Measurements from ENCODE around the gene LRRC3C. TPM values are rescaled to one million over a fixed set of nuclear protein-coding genes. Genes with fewer than 3 reads are reported as not detected.

Gene LRRC3C
- total and polyA plus RNA-seq, 3 donors from 2014 or later, result 0.47 to 0.78 TPM; not detected in 1

GRCh38 chr17:39953471-39953888 lies 25.9 kb downstream of the LRRC3C start:
- H3K4me3 ChIP-seq, result peak overlapping the region; percentile 53 to 56
- TF ChIP-seq POLR2A (IDR thresholded peaks at IDR 0.05) (no peak), CTCF (IDR thresholded peaks at IDR 0.05) (no peak)
- no peaks in the 10 kb centered on the region for H3K27me3 ChIP-seq
- peaks cover 9% of the 10 kb centered on the region for H3K4me1 ChIP-seq
- no peaks in the 10 kb centered on the region for H3K36me3 ChIP-seq (ENCODE audit: low read depth, missing control alignments)
- no peaks in the 10 kb centered on the region for H3K9me3 ChIP-seq
- peak overlapping the region; percentile 11 to 31 for H3K27ac ChIP-seq
- no peak for DNase-seq
- WGBS, 2 donors, result 21 to 37% methylated on average over 9 of the region's 9 CpGs
- intact Hi-C loops (cut with DNase I; ENCODE audit: low total_unique reads), result no loop called here

- no peaks in the 10 kb centered on the region for H3K36me3 ChIP-seq (ENCODE audit: low read depth, missing control alignments)
- DNase-seq, result no peak
- H3K27ac ChIP-seq, result no peak overlapping the region
- H3K4me3 ChIP-seq, result no peak overlapping the region
- peaks cover 9% of the 10 kb centered on the region for H3K4me1 ChIP-seq
- intact Hi-C loops (cut with DNase I; ENCODE audit: low total_unique reads), result no loop called here
- 64% methylated on average over 3 to 4 of the region's 4 CpGs for WGBS, 2 donors
- TF ChIP-seq POLR2A (IDR thresholded peaks at IDR 0.05) (no peak), CTCF (IDR thresholded peaks at IDR 0.05) (no peak)
- no peaks in the 10 kb centered on the region for H3K27me3 ChIP-seq
- H3K9me3 ChIP-seq, result no peaks in the 10 kb centered on the region
These were observed 27.3 kb downstream of the LRRC3C start for GRCh38 chr17:39954876-39955275.

GRCh38 chr17:39955726-39956225 lies 28.2 kb downstream of the LRRC3C start:
- WGBS, 2 donors, result 61 to 75% methylated on average over 4 of the region's 4 CpGs
- no peak for DNase-seq
- no peak overlapping the region for H3K4me3 ChIP-seq
- no peaks in the 10 kb centered on the region for H3K27me3 ChIP-seq
- H3K27ac ChIP-seq, result no peak overlapping the region
- TF ChIP-seq CTCF (IDR thresholded peaks at IDR 0.05), result no peak
- no peak for TF ChIP-seq POLR2A (IDR thresholded peaks at IDR 0.05)
- intact Hi-C loops (cut with DNase I; ENCODE audit: low total_unique reads), result no loop called here
- H3K4me1 ChIP-seq, result peaks cover 9% of the 10 kb centered on the region
- no peaks in the 10 kb centered on the region for H3K36me3 ChIP-seq (ENCODE audit: low read depth, missing control alignments)
- no peaks in the 10 kb centered on the region for H3K9me3 ChIP-seq

- intact Hi-C loops (cut with DNase I; ENCODE audit: low total_unique reads), result no loop called here
- TF ChIP-seq CTCF (IDR thresholded peaks at IDR 0.05) (no peak), POLR2A (IDR thresholded peaks at IDR 0.05) (no peak)
- Histone ChIP-seq H3K27ac (no peak overlapping the region), H3K27me3 (no peaks in the 10 kb centered on the region), H3K36me3 (ENCODE audit: low read depth, missing control alignments) (no peaks in the 10 kb centered on the region), H3K4me3 (no peak overlapping the region), H3K4me1 (no peaks in the 10 kb centered on the region), H3K9me3 (no peaks in the 10 kb centered on the region)
- no peak for DNase-seq
- 65 to 66% methylated on average over 8 of the region's 8 CpGs for WGBS, 2 donors
These were observed 33.1 kb downstream of the LRRC3C start for GRCh38 chr17:39960524-39961041.

- no peak within 1 kb of the TSS for H3K27ac ChIP-seq
- H3K27me3 ChIP-seq, result no peaks in the 10 kb centered on the region
- intact Hi-C loops (cut with DNase I; ENCODE audit: low total_unique reads), result no loop called here
- TF ChIP-seq POLR2A (IDR thresholded peaks at IDR 0.05) (no peak), CTCF (IDR thresholded peaks at IDR 0.05) (no peak)
- WGBS, 2 donors, result 38 to 71% methylated on average over 2 to 6 of the region's 6 CpGs
- no peaks in the 10 kb centered on the region for H3K36me3 ChIP-seq (ENCODE audit: low read depth, missing control alignments)
- DNase-seq, result no peak
- H3K9me3 ChIP-seq, result no peaks in the 10 kb centered on the region
- no peak within 1 kb of the TSS for H3K4me3 ChIP-seq
- no peaks in the 10 kb centered on the region for H3K4me1 ChIP-seq
These were observed 35.2 kb downstream of the LRRC3C start, which contains the start of gene GSDMA for GRCh38 chr17:39962642-39963220. Gene GSDMA (plus strand): TSS chr17:39963004. CDS start chr17:39965688, 2,684 bp downstream.
